ENCODE results near the gene RTBDN. TPM values are rescaled to one million over a fixed set of nuclear protein-coding genes. Genes with fewer than 3 reads are reported as not detected.

The RTBDN gene
- total and polyA plus RNA-seq, 8 donors: 0.19 to 4.6 (median 0.66) TPM; not detected in 2

DNA sequence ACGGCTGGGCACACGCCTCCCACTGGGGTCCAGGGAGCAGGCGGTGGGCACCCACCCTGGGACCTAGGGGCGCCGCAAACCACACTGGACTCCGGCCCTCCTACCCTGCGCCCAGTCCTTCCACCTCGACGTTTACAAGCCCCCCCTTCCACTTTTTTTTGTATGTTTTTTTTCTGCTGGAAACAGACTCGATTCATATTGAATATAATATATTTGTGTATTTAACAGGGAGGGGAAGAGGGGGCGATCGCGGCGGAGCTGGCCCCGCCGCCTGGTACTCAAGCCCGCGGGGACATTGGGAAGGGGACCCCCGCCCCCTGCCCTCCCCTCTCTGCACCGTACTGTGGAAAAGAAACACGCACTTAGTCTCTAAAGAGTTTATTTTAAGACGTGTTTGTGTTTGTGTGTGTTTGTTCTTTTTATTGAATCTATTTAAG is 41.5 kb downstream of the RTBDN start:
- Histone ChIP-seq H3K4me3 (peak overlapping the region; percentile 70 to 95 (median 86)), H3K27ac (peak overlapping the region; percentile 95 to 100 (median 99)), H3K36me3 (no peaks in the 10 kb centered on the region), H3K27me3 (no peaks in the 10 kb centered on the region), H3K9me3 (no peaks in the 10 kb centered on the region), H3K4me1 (peaks cover 10 to 26% (median 20%) of the 10 kb centered on the region in 3 donors)
- intact Hi-C loops (cut with DNase I): no loop called here
- DNase-seq (peak in 3 of 6 donors; percentile 43 to 68 (median 47)), ATAC-seq (peak in 1 of 4 donors; percentile 0), FAIRE-seq (no peak)
- TF ChIP-seq, protein P1, sequence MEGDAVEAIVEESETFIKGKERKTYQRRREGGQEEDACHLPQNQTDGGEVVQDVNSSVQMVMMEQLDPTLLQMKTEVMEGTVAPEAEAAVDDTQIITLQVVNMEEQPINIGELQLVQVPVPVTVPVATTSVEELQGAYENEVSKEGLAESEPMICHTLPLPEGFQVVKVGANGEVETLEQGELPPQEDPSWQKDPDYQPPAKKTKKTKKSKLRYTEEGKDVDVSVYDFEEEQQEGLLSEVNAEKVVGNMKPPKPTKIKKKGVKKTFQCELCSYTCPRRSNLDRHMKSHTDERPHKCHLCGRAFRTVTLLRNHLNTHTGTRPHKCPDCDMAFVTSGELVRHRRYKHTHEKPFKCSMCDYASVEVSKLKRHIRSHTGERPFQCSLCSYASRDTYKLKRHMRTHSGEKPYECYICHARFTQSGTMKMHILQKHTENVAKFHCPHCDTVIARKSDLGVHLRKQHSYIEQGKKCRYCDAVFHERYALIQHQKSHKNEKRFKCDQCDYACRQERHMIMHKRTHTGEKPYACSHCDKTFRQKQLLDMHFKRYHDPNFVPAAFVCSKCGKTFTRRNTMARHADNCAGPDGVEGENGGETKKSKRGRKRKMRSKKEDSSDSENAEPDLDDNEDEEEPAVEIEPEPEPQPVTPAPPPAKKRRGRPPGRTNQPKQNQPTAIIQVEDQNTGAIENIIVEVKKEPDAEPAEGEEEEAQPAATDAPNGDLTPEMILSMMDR (IDR thresholded peaks at IDR 0.05): no peak
- WGBS, 2 donors: 0% methylated on average over 22 of the region's 22 CpGs

GRCh38 chr19:12792051-12792852 is 42.1 kb downstream of the RTBDN start:
- H3K4me3 ChIP-seq: peak overlapping the region; percentile 70 to 95 (median 86)
- H3K27ac ChIP-seq: peak overlapping the region; percentile 95 to 100 (median 99)
- intact Hi-C loops (cut with DNase I): no loop called here
- FAIRE-seq: no peak
- TF ChIP-seq, protein P1 (IDR thresholded peaks at IDR 0.05): no peak
- H3K36me3 ChIP-seq: no peaks in the 10 kb centered on the region
- DNase-seq: peak; percentile 73 to 94 (median 80)
- H3K4me1 ChIP-seq: peaks cover 10 to 32% (median 20%) of the 10 kb centered on the region in 3 donors
- H3K9me3 ChIP-seq: no peaks in the 10 kb centered on the region
- H3K27me3 ChIP-seq: no peaks in the 10 kb centered on the region
- ATAC-seq: peak in 2 of 4 donors; percentile 9 to 11
- WGBS, 2 donors: 0% methylated on average over 76 to 84 of the region's 84 CpGs

- peak; percentile 97 to 100 (median 98) for DNase-seq
- peak; percentile 53 to 69 (median 60) for ATAC-seq
- intact Hi-C loops (cut with DNase I): no loop called here
- no peaks in the 10 kb centered on the region for H3K27me3 ChIP-seq
- peak within 1 kb of the TSS; percentile 95 to 100 (median 99) for H3K27ac ChIP-seq
- H3K4me1 ChIP-seq: peaks cover 10 to 39% (median 20%) of the 10 kb centered on the region in 3 donors
- H3K9me3 ChIP-seq: no peaks in the 10 kb centered on the region
- peak within 1 kb of the TSS; percentile 70 to 95 (median 86) for H3K4me3 ChIP-seq
- TF ChIP-seq, protein P1 (IDR thresholded peaks at IDR 0.05): no peak
- H3K36me3 ChIP-seq: no peaks in the 10 kb centered on the region
- WGBS, 2 donors: 0% methylated on average over 69 to 73 of the region's 73 CpGs
- no peak for FAIRE-seq
Measured at GRCh38 chr19:12791345-12792050, 42.9 kb downstream of the RTBDN start, which contains the start of gene JUNB. JUNB (plus strand) TSS chr19:12791486; CDS start chr19:12791772, 286 bp downstream.

DNA sequence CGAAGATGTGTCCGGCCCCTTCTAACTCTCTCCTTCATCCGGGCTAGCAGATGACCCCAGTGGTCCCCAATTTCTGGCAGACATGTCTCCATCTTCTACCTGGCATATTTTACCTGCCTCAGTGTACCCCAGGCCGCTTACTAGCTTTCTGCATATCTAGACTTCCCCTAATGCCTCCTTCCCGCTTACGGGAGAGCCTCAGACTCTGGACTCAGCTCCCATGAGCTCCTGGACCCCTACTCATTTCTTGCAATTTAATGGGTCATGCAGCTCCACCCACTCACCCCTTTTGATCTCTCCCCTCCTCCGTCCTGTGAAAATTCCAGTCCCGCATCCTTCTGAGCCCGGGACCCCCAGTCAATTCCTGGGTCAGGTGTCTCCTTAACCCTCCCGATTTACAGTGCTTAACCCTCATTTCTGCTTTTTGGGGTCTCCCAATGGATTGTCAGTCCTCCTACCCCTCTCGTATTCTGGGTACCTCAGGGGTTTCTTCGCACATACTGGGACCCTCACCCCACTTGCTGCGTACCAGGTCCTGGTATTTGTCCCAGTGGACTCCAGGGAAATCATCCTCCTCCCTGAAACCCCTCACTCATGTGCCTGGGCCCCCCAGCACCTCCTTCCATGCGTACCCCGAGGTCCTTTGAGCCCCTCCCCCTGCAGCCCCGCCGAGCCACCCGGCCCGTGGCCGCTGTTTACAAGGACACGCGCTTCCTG is 43.6 kb downstream of the RTBDN start:
- Histone ChIP-seq H3K4me1 (peaks cover 14 to 42% (median 20%) of the 10 kb centered on the region in 3 donors), H3K27ac (peak overlapping the region; percentile 95 to 100 (median 99)), H3K9me3 (no peaks in the 10 kb centered on the region), H3K27me3 (no peaks in the 10 kb centered on the region), H3K4me3 (peak overlapping the region; percentile 18 to 81 (median 50)), H3K36me3 (no peaks in the 10 kb centered on the region)
- intact Hi-C loops (cut with DNase I): no loop called here
- WGBS, 2 donors: 2 to 3% methylated on average over 22 of the region's 22 CpGs
- TF ChIP-seq, protein P1 (IDR thresholded peaks at IDR 0.05): no peak
- ATAC-seq: no peak
- no peak for FAIRE-seq
- DNase-seq: no peak

Measured in pancreas (tissue), 10 donors.